NCI-H2171 treated with DMSO at 0.1 percent for 48 hours (cell line): ENCODE data around the gene PTK6.
"Not testable (repeated sequence)": the region's sequence is repeated elsewhere in the genome, so short reads cannot be mapped to it uniquely, and the experiment has no call there.

Experiments used
- DNase-seq: peaks from one replicate; lab custom pipeline; 2025; lab: John Stamatoyannopoulos, UW

PTK6 gene

GRCh38 chr20:63494420-63495166 is 42.6 kb downstream of the PTK6 start:
- DNase-seq, result no peak

GRCh38 chr20:63494084-63494419 is 43.1 kb downstream of the PTK6 start:
- DNase-seq, result no peak

GRCh38 chr20:63493563-63494020 is 43.6 kb downstream of the PTK6 start:
- DNase-seq, result no peak

GRCh38 chr20:63492982-63493381 is 44.2 kb downstream of the PTK6 start:
- no peak for DNase-seq

GRCh38 chr20:63492518-63492917 is 44.7 kb downstream of the PTK6 start:
- no peak for DNase-seq

GRCh38 chr20:63491635-63492230 is 45.4 kb downstream of the PTK6 start:
- DNase-seq, result no peak

GRCh38 chr20:63491078-63491477 is 46.1 kb downstream of the PTK6 start:
- no peak for DNase-seq

- no peak for DNase-seq
Measured at GRCh38 chr20:63490416-63490815, 46.8 kb downstream of the PTK6 start.

- DNase-seq, result no peak
Measured at GRCh38 chr20:63488315-63489251, 48.6 kb downstream of the PTK6 start.

- no peak for DNase-seq
Measured at GRCh38 chr20:63487781-63488241, 49.4 kb downstream of the PTK6 start.

- no peak for DNase-seq
Measured at GRCh38 chr20:63487116-63487764, 49.9 kb downstream of the PTK6 start.

GRCh38 chr20:63486300-63486855 is 50.8 kb downstream of the PTK6 start:
- peak; percentile 22 for DNase-seq

- peak; percentile 53 for DNase-seq
Measured at GRCh38 chr20:63484651-63485403, 52.3 kb downstream of the PTK6 start.

- DNase-seq, result peak; percentile 42
Measured at GRCh38 chr20:63484236-63484635, 52.9 kb downstream of the PTK6 start.

- DNase-seq, result peak; percentile 46
Measured at GRCh38 chr20:63483834-63484233, 53.3 kb downstream of the PTK6 start.

- no peak for DNase-seq
Measured at GRCh38 chr20:63482021-63482587, 55.1 kb downstream of the PTK6 start.

- DNase-seq, result no peak
Measured at GRCh38 chr20:63481503-63481902, 55.7 kb downstream of the PTK6 start.

- not testable (repeated sequence) for DNase-seq
Measured at GRCh38 chr20:63479695-63480419, 57.3 kb downstream of the PTK6 start.

GRCh38 chr20:63478346-63479302 is 58.6 kb downstream of the PTK6 start:
- DNase-seq, result no peak
